Stimulated activated CD8-positive, alpha-beta memory T cell treated with anti-CD3 and anti-CD28 coated beads, Interleukin-2, amount 100 ng/mL, for 1 hour (primary cell): ENCODE results near the gene RALGDS.
"Not testable (repeated sequence)": the region's sequence is repeated elsewhere in the genome, so short reads cannot be mapped to it uniquely, and the experiment has no call there.

Experiments used
- DNase-seq, 2 donors: peaks; one replicate each; pipeline ENCODE4 v3.0.0-alpha.2; 2020; ENCODE audit warnings: low read depth in 2 of 2

The RALGDS gene

GRCh38 chr9:133121198-133121914, at the start of gene RALGDS:
Gene RALGDS (minus strand): TSS chr9:133121240. CDS start chr9:133121154, 86 bp downstream.
- peak; percentile 83 to 86 for DNase-seq

- DNase-seq: no peak
Measured at GRCh38 chr9:133170716-133171115, 49.7 kb upstream of the RALGDS start.

- not testable (repeated sequence) for DNase-seq
Measured at GRCh38 chr9:133169687-133170086, 48.6 kb upstream of the RALGDS start.

- no peak for DNase-seq
Measured at GRCh38 chr9:133169102-133169501, 48.1 kb upstream of the RALGDS start.

- no peak for DNase-seq
Measured at GRCh38 chr9:133168432-133168831, 47.4 kb upstream of the RALGDS start.

GRCh38 chr9:133167769-133168168, 46.7 kb upstream of the RALGDS start:
- DNase-seq: no peak

- DNase-seq: no peak
Measured at GRCh38 chr9:133167096-133167730, 46.2 kb upstream of the RALGDS start.

GRCh38 chr9:133166392-133166791, 45.4 kb upstream of the RALGDS start:
- DNase-seq: no peak

GRCh38 chr9:133165452-133165730, 44.4 kb upstream of the RALGDS start:
- no peak for DNase-seq

GRCh38 chr9:133164191-133164590, 43.2 kb upstream of the RALGDS start:
- DNase-seq: no peak

GRCh38 chr9:133163504-133164172, 42.6 kb upstream of the RALGDS start, which contains the start of gene GBGT1:
Gene GBGT1 (minus strand): TSS chr9:133163914. CDS start chr9:133162412, 1,502 bp downstream.
- DNase-seq: no peak

- DNase-seq: no peak
Measured at GRCh38 chr9:133162861-133163503, 41.9 kb upstream of the RALGDS start.

- no peak for DNase-seq
Measured at GRCh38 chr9:133161547-133161950, 40.5 kb upstream of the RALGDS start.

- DNase-seq: no peak
Measured at GRCh38 chr9:133160742-133161546, 39.9 kb upstream of the RALGDS start.

GRCh38 chr9:133158695-133159094, 37.7 kb upstream of the RALGDS start:
- no peak for DNase-seq

- no peak for DNase-seq
Measured at GRCh38 chr9:133155156-133155555, 34.1 kb upstream of the RALGDS start.

GRCh38 chr9:133154097-133154989, 33.3 kb upstream of the RALGDS start:
- no peak for DNase-seq

GRCh38 chr9:133153227-133154096, 32.4 kb upstream of the RALGDS start:
- no peak for DNase-seq
